NT2/D1 (cell line): ENCODE measurements around the gene CHID1.

Source experiments
- YY1 ChIP-seq: IDR thresholded peaks from 2 replicates; pipeline ENCODE4 v1.6.1; 2011; ENCODE audit not compliant: insufficient read length, insufficient read depth
- ZNF274 ChIP-seq: IDR thresholded peaks from 2 replicates; pipeline ENCODE4 v1.6.1; 2011; ENCODE audit warnings: mild to moderate bottlenecking, low read depth, low read length

DNA sequence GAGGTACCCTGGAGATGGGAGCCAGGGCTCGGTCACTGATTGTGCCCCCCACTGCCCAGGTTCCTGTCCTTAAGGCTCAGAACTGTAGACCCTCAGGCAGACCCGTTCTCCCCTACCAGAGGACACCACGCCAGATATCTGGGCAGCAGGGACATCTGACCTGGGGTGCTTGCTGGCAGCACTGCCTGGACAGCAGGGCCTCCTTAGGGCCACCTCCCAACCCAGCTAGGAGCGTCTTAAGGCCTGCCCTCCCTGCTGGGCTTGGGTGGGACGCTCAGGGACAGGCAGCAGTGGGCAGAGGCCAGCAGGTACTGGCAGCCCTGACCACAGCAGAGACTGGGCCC lies 71.4 kb downstream of the CHID1 start:
- no peak for TF ChIP-seq ZNF274
- no peak for TF ChIP-seq YY1
